SJSA1 (cell line): ENCODE data around the gene WWOX. TPM values are rescaled to one million over a fixed set of nuclear protein-coding genes. Genes with fewer than 3 reads are reported as not detected.
A peak's percentile ranks its signal among the peaks of the same experiment; 100 is the strongest.

Experiments used
- DNase-seq, 2 experiments: peaks; one replicate each; pipeline ENCODE4 v3.0.0-alpha.2; 2015 to 2020; ENCODE audit warnings: low spot score in 2 of 2, low read depth in 1 of 2
- H3K27ac ChIP-seq: fragments of 250-450 bp; sonication (Bioruptor Pico); 2 replicates; pipeline ENCODE4 v1.5.1; 2020; ENCODE audit warnings: mild to moderate bottlenecking, moderate library complexity
- H3K27me3 ChIP-seq: fragments of 250-450 bp; sonication (Bioruptor Pico); replicated peaks from 2 replicates; pipeline ENCODE4 v1.5.1; 2020; ENCODE audit warnings: mild to moderate bottlenecking, moderate library complexity
- H3K36me3 ChIP-seq: fragments of 250-450 bp; sonication (Bioruptor Pico); 2 replicates; pipeline ENCODE4 v1.5.1; 2020; ENCODE audit warnings: mild to moderate bottlenecking
- H3K4me1 ChIP-seq: fragments of 250-450 bp; sonication (Bioruptor Pico); replicated peaks from 2 replicates; pipeline ENCODE4 v1.6.1; 2021; ENCODE audit warnings: mild to moderate bottlenecking
- H3K4me3 ChIP-seq: fragments of 250-450 bp; sonication (Bioruptor Pico); 2 replicates; pipeline ENCODE4 v1.5.1; 2020; ENCODE audit warnings: mild to moderate bottlenecking
- H3K9me3 ChIP-seq: fragments of 250-450 bp; sonication (Bioruptor Pico); replicated peaks from 2 replicates; pipeline ENCODE4 v1.5.1; 2020; ENCODE audit warnings: mild to moderate bottlenecking
- total RNA-seq: library from RNA; depleted of rRNA; stranded (reverse); fragments of >200 nt; shearing (Covaris generic); gene quantifications from 2 replicates; pipeline ENCODE4 v1.2.3, GENCODE V29; 2014

The WWOX gene
- total RNA-seq, 1 experiment from 2014 or later = 13.4 TPM

GRCh38 chr16:78431004-78431670, 331.7 kb downstream of the WWOX start:
- Histone ChIP-seq H3K27me3 (no peaks in the 10 kb centered on the region), H3K27ac (peak overlapping the region; percentile 56), H3K36me3 (no peaks in the 10 kb centered on the region), H3K9me3 (no peaks in the 10 kb centered on the region), H3K4me1 (peaks cover 33% of the 10 kb centered on the region), H3K4me3 (no peak overlapping the region)
- no peak for DNase-seq

DNA sequence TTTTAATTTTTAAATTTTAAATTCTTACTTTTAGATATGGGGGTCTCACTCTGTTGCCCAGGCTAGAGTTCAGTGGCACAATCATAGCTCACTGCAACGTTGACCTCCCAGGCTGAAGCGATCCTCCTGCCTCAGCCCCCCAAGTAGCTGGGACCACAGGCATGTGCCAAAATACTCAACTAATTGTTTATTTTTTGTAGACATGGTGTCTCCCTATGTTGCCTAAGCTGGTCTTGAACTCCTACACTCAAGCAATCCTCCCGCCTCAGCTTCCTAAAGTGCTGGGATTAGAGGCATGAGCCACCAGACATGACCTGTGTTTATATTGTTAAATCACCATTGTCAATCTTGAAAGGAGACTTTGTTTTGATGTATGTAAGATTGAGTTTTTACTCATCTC, 332.2 kb downstream of the WWOX start:
- no peak overlapping the region for H3K4me3 ChIP-seq
- DNase-seq = peak; percentile 85 to 92
- H3K27ac ChIP-seq = peak overlapping the region; percentile 56
- no peaks in the 10 kb centered on the region for H3K9me3 ChIP-seq
- H3K27me3 ChIP-seq = no peaks in the 10 kb centered on the region
- H3K4me1 ChIP-seq = peaks cover 33% of the 10 kb centered on the region
- no peaks in the 10 kb centered on the region for H3K36me3 ChIP-seq

GRCh38 chr16:78432451-78432850, 333.0 kb downstream of the WWOX start:
- H3K27me3 ChIP-seq = no peaks in the 10 kb centered on the region
- no peak overlapping the region for H3K4me3 ChIP-seq
- peak overlapping the region; percentile 56 for H3K27ac ChIP-seq
- DNase-seq = no peak
- H3K9me3 ChIP-seq = no peaks in the 10 kb centered on the region
- H3K36me3 ChIP-seq = no peaks in the 10 kb centered on the region
- H3K4me1 ChIP-seq = peaks cover 33% of the 10 kb centered on the region

DNA sequence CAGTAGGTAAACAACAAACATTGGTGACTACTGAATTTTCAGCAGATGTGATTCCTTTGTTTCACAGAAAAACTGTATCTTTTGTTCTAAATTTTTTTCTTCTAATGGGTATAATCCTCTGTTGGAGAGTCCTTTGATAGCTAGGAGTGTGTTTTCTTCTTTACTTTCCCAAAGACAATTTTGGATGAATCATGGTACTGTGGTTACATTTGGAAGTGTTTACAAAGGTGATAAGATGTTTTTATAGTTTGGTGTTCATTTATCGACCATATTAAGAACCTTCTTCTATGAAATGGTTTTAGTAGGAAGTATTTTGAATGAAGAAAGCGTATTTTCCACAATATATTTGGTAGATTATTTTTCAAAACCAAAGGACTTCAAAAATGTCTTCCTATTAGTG, 333.7 kb downstream of the WWOX start:
- peak in 1 of 2 experiments; percentile 26 for DNase-seq
- peak overlapping the region; percentile 6; the same call in 1 of the 2 replicates for H3K27ac ChIP-seq
- H3K9me3 ChIP-seq = no peaks in the 10 kb centered on the region
- peaks cover 33% of the 10 kb centered on the region for H3K4me1 ChIP-seq
- H3K27me3 ChIP-seq = no peaks in the 10 kb centered on the region
- no peak overlapping the region for H3K4me3 ChIP-seq
- no peaks in the 10 kb centered on the region for H3K36me3 ChIP-seq

DNA sequence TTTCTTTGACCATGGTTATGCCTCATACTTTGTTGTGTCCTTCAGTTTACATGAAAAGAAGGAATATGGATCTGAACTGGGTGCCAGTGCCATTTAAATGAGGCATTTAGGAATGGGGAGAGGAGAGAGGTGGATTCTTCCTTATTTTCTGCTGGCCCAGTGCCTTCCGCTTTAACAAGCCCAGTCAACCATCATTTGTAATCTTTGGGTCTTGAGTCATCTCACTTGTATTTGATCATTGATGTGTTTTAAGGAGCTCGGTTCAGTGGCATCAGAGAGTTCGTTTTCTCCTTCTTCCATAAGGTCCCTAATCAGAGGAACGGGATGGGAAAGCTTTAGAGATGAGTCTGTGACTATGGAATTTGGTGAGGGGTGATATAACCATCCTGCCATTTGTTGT, 334.9 kb downstream of the WWOX start:
- Histone ChIP-seq H3K36me3 (no peaks in the 10 kb centered on the region), H3K4me3 (no peak overlapping the region), H3K9me3 (no peaks in the 10 kb centered on the region), H3K27me3 (no peaks in the 10 kb centered on the region), H3K4me1 (peaks cover 27% of the 10 kb centered on the region), H3K27ac (no peak overlapping the region)
- no peak for DNase-seq

GRCh38 chr16:78435260-78435659, 335.8 kb downstream of the WWOX start:
- DNase-seq = no peak
- H3K27ac ChIP-seq = no peak overlapping the region
- peaks cover 32% of the 10 kb centered on the region for H3K4me1 ChIP-seq
- H3K4me3 ChIP-seq = no peak overlapping the region
- no peaks in the 10 kb centered on the region for H3K9me3 ChIP-seq
- no peaks in the 10 kb centered on the region for H3K27me3 ChIP-seq
- no peaks in the 10 kb centered on the region for H3K36me3 ChIP-seq

DNA sequence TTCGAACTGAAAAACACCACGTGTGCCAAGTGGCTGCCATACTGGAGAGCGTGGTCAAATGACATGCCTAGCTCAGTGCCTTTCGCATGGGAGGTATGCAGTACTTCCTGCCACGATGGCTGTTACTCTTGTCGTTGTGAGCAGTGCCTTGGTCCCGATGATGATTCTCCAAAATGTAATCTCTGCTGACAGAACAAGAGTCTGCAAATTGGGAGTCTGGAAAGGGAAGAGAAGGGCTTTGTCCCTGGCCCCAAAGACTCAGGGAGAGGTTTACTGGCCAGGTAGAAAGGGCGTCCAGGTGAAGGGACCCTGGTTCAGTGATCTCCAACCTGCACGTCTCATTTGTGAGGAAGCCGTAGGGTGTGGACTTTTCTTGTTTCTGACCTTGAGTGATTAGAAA, 336.6 kb downstream of the WWOX start:
- peaks cover 25% of the 10 kb centered on the region for H3K4me1 ChIP-seq
- H3K36me3 ChIP-seq = no peaks in the 10 kb centered on the region
- no peak overlapping the region for H3K4me3 ChIP-seq
- DNase-seq = no peak
- H3K27ac ChIP-seq = no peak overlapping the region
- no peaks in the 10 kb centered on the region for H3K9me3 ChIP-seq
- H3K27me3 ChIP-seq = no peaks in the 10 kb centered on the region

DNA sequence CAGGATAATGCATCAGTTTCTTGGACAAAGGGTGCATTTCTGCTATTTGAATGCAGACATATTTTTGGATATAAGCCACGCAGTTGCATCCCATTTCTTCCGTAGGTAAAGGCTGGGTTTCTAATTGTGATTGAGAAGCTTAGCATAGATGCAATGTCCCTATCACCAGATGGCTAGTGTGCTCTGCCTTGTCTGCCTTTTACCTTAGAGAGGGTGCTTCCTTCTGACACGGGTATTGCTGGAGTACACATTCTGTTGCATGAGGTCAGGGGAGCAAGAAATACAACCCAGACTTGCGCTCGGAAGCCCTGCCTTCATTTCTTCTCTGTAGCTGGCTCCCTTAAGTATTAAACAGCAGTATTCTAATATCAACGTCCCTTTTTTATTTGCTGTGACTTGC, 337.4 kb downstream of the WWOX start:
- no peaks in the 10 kb centered on the region for H3K9me3 ChIP-seq
- no peaks in the 10 kb centered on the region for H3K36me3 ChIP-seq
- no peak overlapping the region for H3K27ac ChIP-seq
- no peak for DNase-seq
- no peak overlapping the region for H3K4me3 ChIP-seq
- H3K4me1 ChIP-seq = peaks cover 21% of the 10 kb centered on the region
- no peaks in the 10 kb centered on the region for H3K27me3 ChIP-seq

DNA sequence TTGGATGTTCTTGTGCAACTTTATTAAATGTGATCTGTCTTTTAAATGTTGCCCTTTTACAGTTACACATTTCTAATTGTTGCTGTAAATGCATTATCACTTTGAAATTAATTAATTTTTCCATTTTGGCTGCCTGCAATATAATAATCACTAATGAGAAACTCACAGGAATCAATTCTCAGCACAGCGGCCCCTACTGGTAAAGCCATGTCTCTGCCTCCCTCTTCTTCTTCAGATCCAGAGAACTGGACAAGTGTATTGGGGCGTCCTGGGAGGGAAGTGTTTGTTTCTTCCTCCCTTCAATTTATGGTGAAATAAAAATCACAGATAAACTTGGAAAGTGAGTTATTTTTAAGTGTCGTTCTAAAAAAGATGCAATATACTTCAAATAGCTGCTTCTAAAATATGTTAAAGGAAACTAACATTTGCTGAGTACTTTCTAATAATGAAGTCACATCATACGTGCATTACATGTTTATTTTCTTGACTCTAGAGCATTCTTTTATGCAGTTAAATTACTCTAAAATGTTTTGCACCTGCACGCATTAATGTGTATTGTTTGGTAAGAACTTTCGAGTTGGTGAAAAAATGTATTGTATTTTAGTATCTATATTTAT, 338.0 kb downstream of the WWOX start:
- no peaks in the 10 kb centered on the region for H3K9me3 ChIP-seq
- no peaks in the 10 kb centered on the region for H3K27me3 ChIP-seq
- peak in 1 of 2 experiments; percentile 16 for DNase-seq
- H3K4me1 ChIP-seq = peaks cover 15% of the 10 kb centered on the region
- no peak overlapping the region for H3K27ac ChIP-seq
- H3K4me3 ChIP-seq = no peak overlapping the region
- H3K36me3 ChIP-seq = no peaks in the 10 kb centered on the region

GRCh38 chr16:78438219-78438618, 338.8 kb downstream of the WWOX start:
- Histone ChIP-seq H3K36me3 (no peaks in the 10 kb centered on the region), H3K4me1 (peaks cover 8% of the 10 kb centered on the region), H3K9me3 (no peaks in the 10 kb centered on the region), H3K27me3 (no peaks in the 10 kb centered on the region), H3K27ac (no peak overlapping the region), H3K4me3 (no peak overlapping the region)
- no peak for DNase-seq

DNA sequence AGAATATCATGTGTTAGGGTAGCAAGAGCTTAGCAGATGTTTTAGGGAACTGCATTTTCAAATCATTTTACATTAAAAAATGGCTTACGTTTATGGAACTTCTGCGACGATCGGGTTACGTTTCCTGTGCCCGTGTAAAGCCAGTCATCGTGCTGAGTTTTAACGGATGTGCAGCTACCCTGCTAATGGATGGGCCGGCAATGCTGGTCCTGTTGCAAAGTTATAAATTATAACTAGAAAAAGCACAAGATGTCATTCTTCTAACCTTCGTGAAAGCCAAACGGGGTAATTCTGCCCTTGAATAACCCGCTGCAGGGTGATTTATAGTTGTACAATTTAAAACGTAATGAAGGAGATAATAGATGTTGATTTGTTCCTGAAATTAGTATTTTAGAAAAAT, 339.2 kb downstream of the WWOX start:
- no peaks in the 10 kb centered on the region for H3K36me3 ChIP-seq
- H3K4me3 ChIP-seq = no peak overlapping the region
- DNase-seq = no peak

GRCh38 chr16:78439646-78440045, 340.2 kb downstream of the WWOX start:
- DNase-seq = peak in 1 of 2 experiments; percentile 21
- H3K27ac ChIP-seq = no peak overlapping the region
- H3K4me3 ChIP-seq = no peak overlapping the region
- H3K9me3 ChIP-seq = no peaks in the 10 kb centered on the region
- H3K4me1 ChIP-seq = peaks cover 8% of the 10 kb centered on the region
- no peaks in the 10 kb centered on the region for H3K36me3 ChIP-seq
- no peaks in the 10 kb centered on the region for H3K27me3 ChIP-seq

More for the DNA sequence above, 339.2 kb downstream of the WWOX start:
- no peak overlapping the region for H3K27ac ChIP-seq
- H3K9me3 ChIP-seq = no peaks in the 10 kb centered on the region
- H3K4me1 ChIP-seq = peaks cover 8% of the 10 kb centered on the region
- no peaks in the 10 kb centered on the region for H3K27me3 ChIP-seq

GRCh38 chr16:78441298-78441697, 341.8 kb downstream of the WWOX start:
- H3K27me3 ChIP-seq = no peaks in the 10 kb centered on the region
- no peak overlapping the region for H3K27ac ChIP-seq
- H3K9me3 ChIP-seq = no peaks in the 10 kb centered on the region
- DNase-seq = no peak
- H3K36me3 ChIP-seq = no peaks in the 10 kb centered on the region
- H3K4me3 ChIP-seq = no peak overlapping the region
- peaks cover 8% of the 10 kb centered on the region for H3K4me1 ChIP-seq

- Histone ChIP-seq H3K4me1 (peaks cover 8% of the 10 kb centered on the region), H3K27ac (no peak overlapping the region), H3K27me3 (no peaks in the 10 kb centered on the region), H3K9me3 (no peaks in the 10 kb centered on the region), H3K36me3 (no peaks in the 10 kb centered on the region), H3K4me3 (no peak overlapping the region)
- DNase-seq = no peak
These were observed 344.3 kb downstream of the WWOX start for GRCh38 chr16:78443542-78444364.
